Measurements from ENCODE around the gene LTF. TPM values are rescaled to one million over a fixed set of nuclear protein-coding genes. Genes with fewer than 3 reads are reported as not detected.

The LTF gene
- total RNA-seq, 1 experiment from 2014 or later, result not detected

DNA sequence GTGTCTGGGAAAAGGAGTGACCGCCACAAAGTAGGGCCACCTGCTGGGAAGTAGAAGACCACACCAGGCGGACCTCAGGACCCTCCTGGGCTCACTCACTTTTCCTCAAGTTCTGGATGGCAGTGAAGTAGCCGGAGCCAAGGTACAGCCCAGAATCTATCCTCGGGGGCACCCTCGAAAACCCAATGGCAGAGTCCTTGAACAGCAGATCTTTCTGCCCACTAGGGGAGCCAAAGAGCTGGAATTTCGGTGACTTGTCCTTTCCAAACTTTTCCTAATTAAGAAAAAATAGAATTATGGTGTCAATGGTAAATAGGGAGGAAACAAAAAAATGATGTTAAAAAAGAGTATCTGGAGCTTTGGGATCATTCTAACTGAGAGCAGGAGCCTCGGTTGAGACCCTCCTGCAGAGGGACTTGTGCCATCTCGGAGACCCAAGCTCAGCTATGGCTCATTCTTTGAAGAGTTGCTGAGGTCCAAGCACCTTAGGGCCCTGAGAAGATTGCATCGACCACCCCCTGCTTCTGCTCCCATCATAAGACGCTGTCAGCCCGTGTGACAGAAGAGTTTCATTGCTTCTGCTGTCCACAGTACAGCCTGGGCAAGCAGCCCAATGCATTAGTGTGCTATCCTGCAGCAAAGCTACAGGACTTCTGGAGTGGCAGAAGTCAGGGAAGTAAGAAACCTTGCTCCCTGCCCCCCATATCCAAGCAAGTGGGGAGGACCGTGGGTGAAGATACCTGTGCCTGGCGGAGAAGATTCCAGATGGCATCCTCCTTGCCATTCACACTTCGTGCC is 14.8 kb downstream of the LTF start:
- ChIA-PET POLR2A (no interaction called here), CTCF (interaction anchor here (0.8 to 1.8 kb wide), 15 partner anchors 10 to 210 kb away, joined by 3 to 12 read pairs (median 4); no protein-coding TSS in a partner anchor), RAD21 (ENCODE audit: low non-redundant PET in 1 of 2, low total read pairs in 2 of 2, uncharacterized antibody in 2 of 2, unreplicated experiment in 2 of 2) (interaction anchor here in 1 of 2 experiments (0.8 kb wide), 1 partner anchor 108 kb away, joined by 3 read pairs; no protein-coding TSS in a partner anchor)
- no peak overlapping the region for H3K27ac ChIP-seq (ENCODE audit: low read depth, low read length)
- no peaks in the 10 kb centered on the region for H3K9me3 ChIP-seq (ENCODE audit: control insufficient read depth in 1 of 2, insufficient read depth in 1 of 2, low read depth in 1 of 2, low read length in 2 of 2)
- no TSS peak for BruUV-seq (replicated peaks)
- H3K79me2 ChIP-seq (ENCODE audit: insufficient read depth, low read length), result no peaks in the 10 kb centered on the region
- peak; percentile 91 for ATAC-seq
- TF ChIP-seq EZH2 (IDR thresholded peaks at IDR 0.05), result no peak
- TF ChIP-seq, protein P1, sequence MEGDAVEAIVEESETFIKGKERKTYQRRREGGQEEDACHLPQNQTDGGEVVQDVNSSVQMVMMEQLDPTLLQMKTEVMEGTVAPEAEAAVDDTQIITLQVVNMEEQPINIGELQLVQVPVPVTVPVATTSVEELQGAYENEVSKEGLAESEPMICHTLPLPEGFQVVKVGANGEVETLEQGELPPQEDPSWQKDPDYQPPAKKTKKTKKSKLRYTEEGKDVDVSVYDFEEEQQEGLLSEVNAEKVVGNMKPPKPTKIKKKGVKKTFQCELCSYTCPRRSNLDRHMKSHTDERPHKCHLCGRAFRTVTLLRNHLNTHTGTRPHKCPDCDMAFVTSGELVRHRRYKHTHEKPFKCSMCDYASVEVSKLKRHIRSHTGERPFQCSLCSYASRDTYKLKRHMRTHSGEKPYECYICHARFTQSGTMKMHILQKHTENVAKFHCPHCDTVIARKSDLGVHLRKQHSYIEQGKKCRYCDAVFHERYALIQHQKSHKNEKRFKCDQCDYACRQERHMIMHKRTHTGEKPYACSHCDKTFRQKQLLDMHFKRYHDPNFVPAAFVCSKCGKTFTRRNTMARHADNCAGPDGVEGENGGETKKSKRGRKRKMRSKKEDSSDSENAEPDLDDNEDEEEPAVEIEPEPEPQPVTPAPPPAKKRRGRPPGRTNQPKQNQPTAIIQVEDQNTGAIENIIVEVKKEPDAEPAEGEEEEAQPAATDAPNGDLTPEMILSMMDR (IDR thresholded peaks at IDR 0.05 in 2 of 3, conservative IDR thresholded peaks at IDR 0.05 in 1 of 3; ENCODE audit: borderline replicate concordance in 1 of 3, insufficient read depth in 1 of 3, low read depth in 2 of 3, low read length in 2 of 3), result peak; percentile 34 to 81 (median 78); a peak in 5 of 6 replicates
- TF ChIP-seq SRF (IDR thresholded peaks at IDR 0.05; ENCODE audit: low read depth), result no peak
- no peak for TF ChIP-seq POLR2A (IDR thresholded peaks at IDR 0.05; ENCODE audit: borderline replicate concordance, extremely low read depth, insufficient read depth, insufficient read length)
- TF ChIP-seq, protein P2, sequence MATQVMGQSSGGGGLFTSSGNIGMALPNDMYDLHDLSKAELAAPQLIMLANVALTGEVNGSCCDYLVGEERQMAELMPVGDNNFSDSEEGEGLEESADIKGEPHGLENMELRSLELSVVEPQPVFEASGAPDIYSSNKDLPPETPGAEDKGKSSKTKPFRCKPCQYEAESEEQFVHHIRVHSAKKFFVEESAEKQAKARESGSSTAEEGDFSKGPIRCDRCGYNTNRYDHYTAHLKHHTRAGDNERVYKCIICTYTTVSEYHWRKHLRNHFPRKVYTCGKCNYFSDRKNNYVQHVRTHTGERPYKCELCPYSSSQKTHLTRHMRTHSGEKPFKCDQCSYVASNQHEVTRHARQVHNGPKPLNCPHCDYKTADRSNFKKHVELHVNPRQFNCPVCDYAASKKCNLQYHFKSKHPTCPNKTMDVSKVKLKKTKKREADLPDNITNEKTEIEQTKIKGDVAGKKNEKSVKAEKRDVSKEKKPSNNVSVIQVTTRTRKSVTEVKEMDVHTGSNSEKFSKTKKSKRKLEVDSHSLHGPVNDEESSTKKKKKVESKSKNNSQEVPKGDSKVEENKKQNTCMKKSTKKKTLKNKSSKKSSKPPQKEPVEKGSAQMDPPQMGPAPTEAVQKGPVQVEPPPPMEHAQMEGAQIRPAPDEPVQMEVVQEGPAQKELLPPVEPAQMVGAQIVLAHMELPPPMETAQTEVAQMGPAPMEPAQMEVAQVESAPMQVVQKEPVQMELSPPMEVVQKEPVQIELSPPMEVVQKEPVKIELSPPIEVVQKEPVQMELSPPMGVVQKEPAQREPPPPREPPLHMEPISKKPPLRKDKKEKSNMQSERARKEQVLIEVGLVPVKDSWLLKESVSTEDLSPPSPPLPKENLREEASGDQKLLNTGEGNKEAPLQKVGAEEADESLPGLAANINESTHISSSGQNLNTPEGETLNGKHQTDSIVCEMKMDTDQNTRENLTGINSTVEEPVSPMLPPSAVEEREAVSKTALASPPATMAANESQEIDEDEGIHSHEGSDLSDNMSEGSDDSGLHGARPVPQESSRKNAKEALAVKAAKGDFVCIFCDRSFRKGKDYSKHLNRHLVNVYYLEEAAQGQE (IDR thresholded peaks at IDR 0.05; ENCODE audit: low read depth), result no peak
- TF ChIP-seq POLR2AphosphoS5 (IDR thresholded peaks at IDR 0.05; ENCODE audit: low read depth, low read length), result no peak
- peak; percentile 35; the same call in 1 of the 2 replicates for TF ChIP-seq RAD21 (IDR thresholded peaks at IDR 0.05; ENCODE audit: low read depth)
- no peaks in the 10 kb centered on the region for H4K20me1 ChIP-seq (ENCODE audit: insufficient read depth)
- H3K9me2 ChIP-seq (ENCODE audit: insufficient read depth), result no peaks in the 10 kb centered on the region
- H3K36me3 ChIP-seq (ENCODE audit: control insufficient read depth in 1 of 2, insufficient read depth in 2 of 2, low read length in 2 of 2), result no peaks in the 10 kb centered on the region
- H3K4me1 ChIP-seq (ENCODE audit: control insufficient read depth in 1 of 2, insufficient read depth in 2 of 2, low read length in 2 of 2), result no peaks in the 10 kb centered on the region
- peaks cover 13% of the 10 kb centered on the region; the same call in 1 of the 2 replicates for H3K27me3 ChIP-seq (ENCODE audit: insufficient read depth, low read length)
- no peak overlapping the region for H3K4me3 ChIP-seq (replicated peaks in 1 of 2; ENCODE audit: low read depth in 1 of 2, low read length in 2 of 2)
- no peak overlapping the region for H3K9ac ChIP-seq (ENCODE audit: low read length)
- peak overlapping the region; percentile 33; the same call in 1 of the 2 replicates for H3K4me2 ChIP-seq (ENCODE audit: low read length)
- DNase-seq (ENCODE audit: low read depth, low spot score), result peak; percentile 24
- H2AFZ ChIP-seq (ENCODE audit: low read depth, low read length, poor library complexity, severe bottlenecking), result peak overlapping the region; percentile 32
- intact Hi-C loops (cut with micrococcal nuclease), result no loop called here
